T-helper 2 cell treated with Interferon-gamma antibody and Interleukin-4, amounts not matched to agents 100 ng/mL and 5 ng/mL, for 36 hours (primary cell): Measurements from ENCODE around the gene DNAL4. TPM values are rescaled to one million over a fixed set of nuclear protein-coding genes. Genes with fewer than 3 reads are reported as not detected.

ENCODE experiments used
- intact Hi-C: fragments of 100-400 bp; cut with micrococcal nuclease; formaldehyde crosslinking; loops from one replicate; pipeline ENCODE4 v1.15.1; 2023
- total RNA-seq: library from RNA; stranded (reverse); gene quantifications from 2 replicates; pipeline ENCODE4 v1.2.3, GENCODE V29; 2022

DNAL4 gene
- total RNA-seq, 1 donor from 2014 or later: 6.7 TPM

GRCh38 chr22:38788021-38788816 lies 5.7 kb downstream of the DNAL4 start:
- intact Hi-C loops: no loop called here

GRCh38 chr22:38786631-38787030 lies 7.3 kb downstream of the DNAL4 start:
- intact Hi-C loops: no loop called here

- intact Hi-C loops: no loop called here
These were observed 9.1 kb downstream of the DNAL4 start for GRCh38 chr22:38784856-38785255.

GRCh38 chr22:38784035-38784434 lies 9.9 kb downstream of the DNAL4 start:
- intact Hi-C loops: no loop called here

- intact Hi-C loops: no loop called here
These were observed 10.8 kb downstream of the DNAL4 start for GRCh38 chr22:38783095-38783615.

- intact Hi-C loops: no loop called here
These were observed 11.4 kb downstream of the DNAL4 start for GRCh38 chr22:38782402-38783094.

GRCh38 chr22:38781033-38781432 lies 12.9 kb downstream of the DNAL4 start:
- intact Hi-C loops: no loop called here

- intact Hi-C loops: no loop called here
These were observed 16.8 kb downstream of the DNAL4 start for GRCh38 chr22:38777087-38777671.

GRCh38 chr22:38776086-38776485 lies 17.9 kb downstream of the DNAL4 start:
- intact Hi-C loops: no loop called here

- intact Hi-C loops: no loop called here
These were observed 18.3 kb downstream of the DNAL4 start for GRCh38 chr22:38775656-38776055.

GRCh38 chr22:38774496-38775166 lies 19.3 kb downstream of the DNAL4 start:
- intact Hi-C loops: no loop called here

- intact Hi-C loops: no loop called here
These were observed 20.5 kb downstream of the DNAL4 start for GRCh38 chr22:38773363-38773946.

- intact Hi-C loops: no loop called here
These were observed 21.4 kb downstream of the DNAL4 start for GRCh38 chr22:38772623-38772873.

- intact Hi-C loops: no loop called here
These were observed 23.5 kb downstream of the DNAL4 start for GRCh38 chr22:38770257-38770949.

- intact Hi-C loops: no loop called here
These were observed 25.9 kb downstream of the DNAL4 start for GRCh38 chr22:38768036-38768435.

GRCh38 chr22:38767313-38767712 lies 26.6 kb downstream of the DNAL4 start:
- intact Hi-C loops: no loop called here

GRCh38 chr22:38766076-38766777 lies 27.7 kb downstream of the DNAL4 start:
- intact Hi-C loops: no loop called here

GRCh38 chr22:38762551-38762983 lies 31.4 kb downstream of the DNAL4 start:
- intact Hi-C loops: no loop called here

GRCh38 chr22:38761202-38762162 lies 32.5 kb downstream of the DNAL4 start:
- intact Hi-C loops: no loop called here
